ENCODE measurements around the gene COL4A6. TPM values are rescaled to one million over a fixed set of nuclear protein-coding genes. Genes with fewer than 3 reads are reported as not detected.

COL4A6 gene
- total and polyA plus RNA-seq, 2 of the 8 experiments (the other 6 are each of a cell fraction or from before 2014, with no cell fraction given), result 5.9 to 11.8 TPM

DNA sequence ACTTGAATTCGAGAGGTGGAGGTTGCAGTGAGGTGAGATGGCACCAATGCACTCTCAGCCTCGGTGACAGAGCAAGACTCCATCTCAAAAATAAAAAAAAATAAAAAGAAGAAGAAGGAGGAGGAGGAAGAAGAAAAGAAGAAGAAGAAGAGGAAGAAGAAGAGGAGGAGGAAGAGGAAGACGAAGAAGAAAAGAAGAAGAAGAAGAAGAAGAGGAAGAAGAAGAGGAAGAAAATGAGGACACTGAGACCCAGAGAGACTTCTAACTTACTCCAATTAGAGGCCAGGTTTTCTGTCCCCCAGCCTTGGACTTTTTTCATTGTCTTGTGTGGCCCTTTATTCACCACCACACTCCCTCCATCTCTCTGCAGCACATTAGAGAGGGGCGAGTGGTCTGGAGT is 276.0 kb downstream of the COL4A6 start:
- H2AK5ac ChIP-seq (ENCODE audit: low read depth, low read length), result no peak overlapping the region

More for the DNA sequence above, 276.0 kb downstream of the COL4A6 start:
- no peaks in the 10 kb centered on the region for H3K23me2 ChIP-seq (ENCODE audit: low read depth, low read length)
- no peak overlapping the region for H3K4me3 ChIP-seq (ENCODE audit: extremely low read depth in 1 of 4, insufficient read depth in 2 of 4, low read depth in 3 of 4, low read length in 4 of 4)
- no peak overlapping the region for H3K9ac ChIP-seq (replicated peaks in 1 of 4; ENCODE audit: extremely low read depth in 1 of 4, low read depth in 3 of 4, low read length in 3 of 4)
- no peak overlapping the region for H2AFZ ChIP-seq (ENCODE audit: low read length)
- no peaks in the 10 kb centered on the region for H3K27me3 ChIP-seq (replicated peaks in 1 of 4; ENCODE audit: control insufficient read depth in 3 of 4, extremely low read depth in 1 of 4, insufficient read depth in 3 of 4, low read length in 3 of 4)
- no peak overlapping the region for H2BK12ac ChIP-seq (ENCODE audit: low read depth, low read length)
- H3K27ac ChIP-seq (ENCODE audit: low read depth, low read length), result no peak overlapping the region
- no peak overlapping the region for H4K91ac ChIP-seq (replicated peaks; ENCODE audit: insufficient read length, low read length)
- no peak for DNase-seq (ENCODE audit: low read depth in 1 of 2, low spot score in 2 of 2)
- H4K20me1 ChIP-seq (replicated peaks in 1 of 2; ENCODE audit: control insufficient read depth in 1 of 2, insufficient read depth in 2 of 2, low read length in 2 of 2), result no peaks in the 10 kb centered on the region
- no peak overlapping the region for H2BK15ac ChIP-seq (ENCODE audit: low read length)
- H3K18ac ChIP-seq (ENCODE audit: extremely low read depth, low read length), result no peak overlapping the region
- CTCF ChIA-PET (ENCODE audit: partially characterized antibody), result interaction anchor here (2.2 kb wide), 1 partner anchor 8 kb away, joined by 6 read pairs; no protein-coding TSS in a partner anchor
- no peak overlapping the region for H3K23ac ChIP-seq (ENCODE audit: insufficient read length)
- H4K5ac ChIP-seq (ENCODE audit: insufficient read length, low read depth, low read length), result no peak overlapping the region
- no peaks in the 10 kb centered on the region for H3K4me1 ChIP-seq (replicated peaks in 1 of 4; ENCODE audit: control insufficient read depth in 3 of 4, insufficient read depth in 4 of 4, low read length in 3 of 4)
- H3K4me2 ChIP-seq (ENCODE audit: insufficient read depth in 1 of 2, low read depth in 2 of 2, low read length in 2 of 2), result no peak overlapping the region
- POLR2A ChIA-PET (ENCODE audit: partially characterized antibody), result no interaction called here
- no peaks in the 10 kb centered on the region for H3K9me3 ChIP-seq (ENCODE audit: insufficient read depth in 2 of 2, low read depth in 1 of 2, low read length in 1 of 2)
- H2BK5ac ChIP-seq (ENCODE audit: low read depth, low read length), result no peak overlapping the region
- H2BK120ac ChIP-seq (replicated peaks; ENCODE audit: low read depth, low read length), result no peak overlapping the region
- no peak overlapping the region; the same call in 1 of the 2 replicates for H4K8ac ChIP-seq (ENCODE audit: extremely low read depth, insufficient read depth, low read length)
- WGBS, 2 experiments (ENCODE audit: extremely low coverage in 1 of 2, insufficient coverage in 1 of 2, insufficient read length in 1 of 2, insufficient replicate concordance in 2 of 2, low coverage in 1 of 2, low lambda C conversion rate in 2 of 2, missing lambda C conversion rate in 1 of 2), result 88% methylated on average over 3 of the region's 4 CpGs; no CpG with 5 or more reads in 1 of the 2 experiments
- no peaks in the 10 kb centered on the region for H3K79me2 ChIP-seq (ENCODE audit: control insufficient read depth in 1 of 2, insufficient read depth in 2 of 2, low read length in 2 of 2)
- no peaks in the 10 kb centered on the region for H3K79me1 ChIP-seq (ENCODE audit: low read depth, low read length)
- TF ChIP-seq RNF2 (IDR thresholded peaks at IDR 0.05; ENCODE audit: borderline replicate concordance, low read depth, low read length, missing control alignments, poor library complexity, severe bottlenecking) (no peak), SUZ12 (IDR thresholded peaks at IDR 0.05; ENCODE audit: low read length) (no peak), HDAC2 (IDR thresholded peaks at IDR 0.05; ENCODE audit: borderline replicate concordance in 1 of 2, low read depth in 2 of 2, low read length in 2 of 2) (no peak), CEBPB (IDR thresholded peaks at IDR 0.05; ENCODE audit: low read depth, low read length) (no peak)
- TF ChIP-seq, protein P1, sequence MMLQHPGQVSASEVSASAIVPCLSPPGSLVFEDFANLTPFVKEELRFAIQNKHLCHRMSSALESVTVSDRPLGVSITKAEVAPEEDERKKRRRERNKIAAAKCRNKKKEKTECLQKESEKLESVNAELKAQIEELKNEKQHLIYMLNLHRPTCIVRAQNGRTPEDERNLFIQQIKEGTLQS (IDR thresholded peaks at IDR 0.05; ENCODE audit: insufficient read depth, low read depth, low read length), result no peak
- FAIRE-seq, result no peak
- H3K4ac ChIP-seq (replicated peaks; ENCODE audit: insufficient read length, low read depth, low read length), result no peak overlapping the region
- H2BK20ac ChIP-seq (ENCODE audit: low read length), result no peak overlapping the region
- no peaks in the 10 kb centered on the region for H3K36me3 ChIP-seq (ENCODE audit: control insufficient read depth in 2 of 4, insufficient read depth in 4 of 4, low read length in 3 of 4)
- no peak overlapping the region for H3K14ac ChIP-seq (ENCODE audit: insufficient read length)
- no peak overlapping the region for H3K56ac ChIP-seq (replicated peaks; ENCODE audit: insufficient read length, low read depth, low read length)

Measured in H1 (cell line).